ENCODE data around the gene POP4. TPM values are rescaled to one million over a fixed set of nuclear protein-coding genes. Genes with fewer than 3 reads are reported as not detected.
A peak's percentile ranks its signal among the peaks of the same experiment; 100 is the strongest.

Gene POP4
- total and polyA plus RNA-seq, 2 of the 13 experiments (the other 11 are each of a cell fraction or from before 2014, with no cell fraction given) = 32.2 to 84.0 TPM

DNA sequence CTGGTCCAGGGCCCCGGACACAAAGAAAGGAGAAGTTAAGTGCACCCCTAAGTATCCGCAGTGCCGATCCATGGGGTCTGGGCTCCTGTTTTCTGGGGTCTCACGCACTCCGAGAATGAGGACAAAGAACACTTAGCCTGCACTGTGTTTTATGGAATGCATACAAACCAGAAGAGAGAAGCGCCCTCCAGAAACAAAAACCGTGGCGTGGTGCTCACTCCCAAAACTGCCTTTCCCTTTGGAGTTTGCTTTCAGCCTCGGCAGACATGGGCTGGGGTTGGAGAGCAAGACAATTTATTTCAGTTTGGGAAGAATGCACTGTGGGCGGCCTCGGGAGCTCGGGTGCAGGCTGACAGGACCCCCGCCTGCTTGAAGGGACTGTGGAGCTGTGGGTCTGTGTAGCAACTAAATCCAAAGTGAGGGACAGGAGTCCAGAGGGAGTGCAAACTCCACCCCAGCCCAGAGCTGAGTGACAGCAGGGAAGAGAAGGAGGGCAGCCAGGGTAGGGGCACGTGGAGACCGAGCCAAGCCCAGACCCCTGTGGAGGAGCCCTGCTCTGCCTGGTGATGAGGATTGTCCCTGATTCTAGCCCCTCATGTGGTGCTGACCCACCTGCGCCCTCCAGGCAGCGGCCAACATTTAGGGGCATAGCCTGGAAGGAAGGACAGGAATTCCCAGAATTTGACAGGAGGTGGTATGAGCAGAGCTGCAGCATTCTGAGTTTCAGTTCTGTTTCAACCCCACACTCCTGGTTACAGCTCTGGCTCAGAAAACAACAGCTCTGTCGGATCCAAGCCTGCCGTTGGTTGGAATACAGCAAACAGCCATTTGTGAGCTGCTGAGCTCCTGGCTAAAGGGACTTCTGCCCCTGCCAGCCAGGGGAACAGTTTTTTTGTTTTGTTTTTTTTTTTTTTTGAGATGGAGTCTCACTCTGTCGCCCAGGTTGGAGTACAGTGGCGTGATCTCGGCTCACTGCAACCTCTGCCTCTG, 37.8 kb upstream of the POP4 start:
- H3K4me2 ChIP-seq (ENCODE audit: low read depth, low read length) = no peak overlapping the region
- intact Hi-C loops (cut with micrococcal nuclease; ENCODE audit: unreplicated experiment) (no loop called here), in situ Hi-C loops (cut with HindIII; ENCODE audit: extremely low pct_ligation_motif_present, low pct_unique_long_range_greater_than_20kb) (no loop called here)
- H3K9me3 ChIP-seq (ENCODE audit: low read length) = no peaks in the 10 kb centered on the region
- WGBS (ENCODE audit: low lambda C conversion rate) = 13% methylated on average over 16 of the region's 22 CpGs
- ChIA-PET POLR2A (no interaction called here), CTCF (ENCODE audit: low intra/inter-chr PET ratio, low total read pairs) (no interaction called here)
- DNase-seq (ENCODE audit: low spot score) (no peak), ATAC-seq (peak; percentile 38), FAIRE-seq (no peak)
- no peak overlapping the region for H3K9ac ChIP-seq (ENCODE audit: insufficient read depth, low read depth, low read length)
- H3K36me3 ChIP-seq (replicated peaks in 1 of 2; ENCODE audit: control insufficient read depth in 1 of 2, insufficient read depth in 2 of 2, low read length in 2 of 2) = no peaks in the 10 kb centered on the region
- H3K79me2 ChIP-seq (ENCODE audit: insufficient read depth, low read length) = no peaks in the 10 kb centered on the region
- H3K27ac ChIP-seq (ENCODE audit: extremely low read length, insufficient read depth, low read length) = no peak overlapping the region
- peaks cover 4 to 22% of the 10 kb centered on the region in 2 experiments for H3K27me3 ChIP-seq (ENCODE audit: control insufficient read depth in 1 of 2, insufficient read depth in 2 of 2, low read length in 2 of 2)
- H3K4me1 ChIP-seq (ENCODE audit: insufficient read depth, low read length) = no peaks in the 10 kb centered on the region
- no TSS peak for BruUV-seq (replicated peaks)
- TF ChIP-seq KAT7 (CRISPR knock-in tag; IDR thresholded peaks at IDR 0.05; ENCODE audit: borderline replicate concordance) = no peak
- no peak for TF ChIP-seq FOXC1 (CRISPR knock-in tag; IDR thresholded peaks at IDR 0.05; ENCODE audit: borderline replicate concordance)
- TF ChIP-seq POLR2G (IDR thresholded peaks at IDR 0.05; ENCODE audit: low read depth, low read length) = no peak
- H4K20me1 ChIP-seq (ENCODE audit: insufficient read depth, low read length) = no peaks in the 10 kb centered on the region
- H2AFZ ChIP-seq (ENCODE audit: low read length) = no peak overlapping the region
- H3K4me3 ChIP-seq (replicated peaks in 1 of 3; ENCODE audit: insufficient read depth in 1 of 3, low read depth in 2 of 3, low read length in 3 of 3) = no peak overlapping the region

DNA sequence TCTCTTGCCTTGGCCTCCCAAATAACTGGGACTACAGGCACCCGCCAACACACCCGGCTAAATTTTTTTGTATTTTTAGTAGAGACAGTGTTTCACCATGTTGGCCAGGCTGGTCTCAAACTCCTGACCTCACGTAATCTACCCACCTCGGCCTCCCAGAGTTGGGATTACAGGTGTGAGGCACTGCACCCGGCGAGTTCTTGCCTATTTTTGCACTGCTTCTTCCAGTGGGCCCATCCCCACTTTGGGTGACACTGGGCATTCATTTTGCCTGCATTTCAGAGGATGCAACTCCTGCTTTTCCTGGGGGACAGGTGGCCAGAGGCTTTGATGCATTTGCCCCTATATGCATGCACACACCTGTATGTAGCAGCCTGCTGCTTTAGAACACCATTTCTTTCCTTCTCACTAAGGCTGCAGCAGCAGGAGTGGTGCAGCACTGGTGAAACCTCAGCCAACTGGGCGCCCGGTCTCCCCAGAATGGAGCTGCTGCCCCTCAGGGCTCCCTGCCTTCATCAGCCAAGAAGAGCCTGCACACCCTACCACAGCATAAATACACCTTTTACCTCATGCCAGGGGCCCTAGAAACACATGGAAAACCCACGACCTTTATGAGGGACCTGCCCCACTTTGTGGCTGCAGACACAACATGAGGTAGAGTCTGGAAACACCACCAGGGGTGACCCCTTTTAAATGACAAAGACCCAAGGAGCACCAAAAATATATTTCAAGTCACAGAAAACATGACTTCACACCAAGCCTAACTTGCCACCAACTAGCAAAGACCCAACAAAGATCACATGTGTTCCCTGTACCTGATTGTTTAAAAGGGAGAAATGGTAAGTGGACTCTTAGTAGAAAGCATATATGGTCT, 36.8 kb upstream of the POP4 start:
- DNase-seq (ENCODE audit: low spot score) (no peak), FAIRE-seq (no peak), ATAC-seq (no peak)
- no TSS peak for BruUV-seq (replicated peaks)
- in situ Hi-C loops (cut with HindIII; ENCODE audit: extremely low pct_ligation_motif_present, low pct_unique_long_range_greater_than_20kb) (no loop called here), intact Hi-C loops (cut with micrococcal nuclease; ENCODE audit: unreplicated experiment) (no loop called here)
- Histone ChIP-seq H2AFZ (ENCODE audit: low read length) (no peak overlapping the region), H3K27me3 (ENCODE audit: control insufficient read depth in 1 of 2, insufficient read depth in 2 of 2, low read length in 2 of 2) (peaks cover 4 to 22% of the 10 kb centered on the region in 2 experiments), H3K9me3 (ENCODE audit: low read length) (no peaks in the 10 kb centered on the region), H3K9ac (ENCODE audit: insufficient read depth, low read depth, low read length) (no peak overlapping the region), H3K36me3 (replicated peaks in 1 of 2; ENCODE audit: control insufficient read depth in 1 of 2, insufficient read depth in 2 of 2, low read length in 2 of 2) (no peaks in the 10 kb centered on the region), H3K4me2 (ENCODE audit: low read depth, low read length) (no peak overlapping the region), H3K79me2 (ENCODE audit: insufficient read depth, low read length) (no peaks in the 10 kb centered on the region), H3K4me1 (ENCODE audit: insufficient read depth, low read length) (no peaks in the 10 kb centered on the region), H3K27ac (ENCODE audit: extremely low read length, insufficient read depth, low read length) (no peak overlapping the region), H3K4me3 (replicated peaks in 1 of 3; ENCODE audit: insufficient read depth in 1 of 3, low read depth in 2 of 3, low read length in 3 of 3) (no peak overlapping the region), H4K20me1 (ENCODE audit: insufficient read depth, low read length) (no peaks in the 10 kb centered on the region)
- 16% methylated on average over 6 of the region's 9 CpGs for WGBS (ENCODE audit: low lambda C conversion rate)
- ChIA-PET POLR2A (no interaction called here), CTCF (ENCODE audit: low intra/inter-chr PET ratio, low total read pairs) (no interaction called here)
- TF ChIP-seq NCOA2 (CRISPR knock-in tag; IDR thresholded peaks at IDR 0.05) (no peak), SNRNP70 (IDR thresholded peaks at IDR 0.05; ENCODE audit: low read depth, low read length) (no peak), NFKB2 (CRISPR knock-in tag; IDR thresholded peaks at IDR 0.05; ENCODE audit: borderline replicate concordance) (no peak), SIX4 (CRISPR knock-in tag; IDR thresholded peaks at IDR 0.05) (no peak), REL (CRISPR knock-in tag; conservative IDR thresholded peaks at IDR 0.05) (no peak), TEAD2 (CRISPR knock-in tag; IDR thresholded peaks at IDR 0.05) (no peak), TAF15 (IDR thresholded peaks at IDR 0.05; ENCODE audit: low read depth, low read length, poor library complexity, severe bottlenecking) (no peak), KLF11 (CRISPR knock-in tag; IDR thresholded peaks at IDR 0.05) (no peak), ZNF235 (CRISPR knock-in tag; IDR thresholded peaks at IDR 0.05; ENCODE audit: borderline replicate concordance) (no peak), SMYD3 (CRISPR knock-in tag; IDR thresholded peaks at IDR 0.05) (no peak), ZNF780A (CRISPR knock-in tag; IDR thresholded peaks at IDR 0.05) (no peak), RFX3 (CRISPR knock-in tag; IDR thresholded peaks at IDR 0.05) (no peak)
- TF ChIP-seq, protein P1, sequence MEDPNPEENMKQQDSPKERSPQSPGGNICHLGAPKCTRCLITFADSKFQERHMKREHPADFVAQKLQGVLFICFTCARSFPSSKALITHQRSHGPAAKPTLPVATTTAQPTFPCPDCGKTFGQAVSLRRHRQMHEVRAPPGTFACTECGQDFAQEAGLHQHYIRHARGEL (CRISPR knock-in tag; IDR thresholded peaks at IDR 0.05) = no peak
